ENCODE data around the gene OXNAD1.

GRCh38 chr3:16337856-16338540 is 73.0 kb downstream of the OXNAD1 start:
- TF ChIP-seq, protein P1, sequence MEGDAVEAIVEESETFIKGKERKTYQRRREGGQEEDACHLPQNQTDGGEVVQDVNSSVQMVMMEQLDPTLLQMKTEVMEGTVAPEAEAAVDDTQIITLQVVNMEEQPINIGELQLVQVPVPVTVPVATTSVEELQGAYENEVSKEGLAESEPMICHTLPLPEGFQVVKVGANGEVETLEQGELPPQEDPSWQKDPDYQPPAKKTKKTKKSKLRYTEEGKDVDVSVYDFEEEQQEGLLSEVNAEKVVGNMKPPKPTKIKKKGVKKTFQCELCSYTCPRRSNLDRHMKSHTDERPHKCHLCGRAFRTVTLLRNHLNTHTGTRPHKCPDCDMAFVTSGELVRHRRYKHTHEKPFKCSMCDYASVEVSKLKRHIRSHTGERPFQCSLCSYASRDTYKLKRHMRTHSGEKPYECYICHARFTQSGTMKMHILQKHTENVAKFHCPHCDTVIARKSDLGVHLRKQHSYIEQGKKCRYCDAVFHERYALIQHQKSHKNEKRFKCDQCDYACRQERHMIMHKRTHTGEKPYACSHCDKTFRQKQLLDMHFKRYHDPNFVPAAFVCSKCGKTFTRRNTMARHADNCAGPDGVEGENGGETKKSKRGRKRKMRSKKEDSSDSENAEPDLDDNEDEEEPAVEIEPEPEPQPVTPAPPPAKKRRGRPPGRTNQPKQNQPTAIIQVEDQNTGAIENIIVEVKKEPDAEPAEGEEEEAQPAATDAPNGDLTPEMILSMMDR (IDR thresholded peaks at IDR 0.05) = no peak
- TF ChIP-seq POLR2A (IDR thresholded peaks at IDR 0.05) (no peak), EP300 (IDR thresholded peaks at IDR 0.05) (no peak)
